ENCODE data around the gene TUBA4A. TPM values are rescaled to one million over a fixed set of nuclear protein-coding genes. Genes with fewer than 3 reads are reported as not detected.

Gene TUBA4A
- total RNA-seq, 2 experiments from 2014 or later = 183 to 185 TPM

GRCh38 chr2:219291910-219292490 lies 38.3 kb upstream of the TUBA4A start:
- Mint-ChIP-seq H3K9me3 (no peaks in the 10 kb centered on the region), H3K36me3 (ENCODE audit: low read depth) (no peaks in the 10 kb centered on the region), H3K4me3 (no peak overlapping the region), H3K27me3 (no peaks in the 10 kb centered on the region), H3K4me1 (ENCODE audit: low read depth) (peaks cover 25% of the 10 kb centered on the region), H3K27ac (no peak overlapping the region)
- Histone ChIP-seq H3K4me3 (ENCODE audit: low read length) (no peak overlapping the region), H3K4me1 (ENCODE audit: insufficient read depth, low read length) (peaks cover 21% of the 10 kb centered on the region), H3K9me3 (ENCODE audit: control insufficient read depth in 1 of 2, insufficient read depth in 1 of 2, low read length in 2 of 2) (no peaks in the 10 kb centered on the region), H3K27me3 (ENCODE audit: control insufficient read depth in 1 of 2, insufficient read depth in 2 of 2, low read length in 2 of 2) (no peaks in the 10 kb centered on the region), H3K27ac (ENCODE audit: low read depth in 1 of 2, low read length in 2 of 2) (no peak overlapping the region), H3K36me3 (ENCODE audit: insufficient read depth, low read length) (no peaks in the 10 kb centered on the region)
- DNase-seq = no peak
- no peak for ATAC-seq (ENCODE audit: poor library complexity)
- intact Hi-C loops (cut with DNase I, micrococcal nuclease) = loop anchor here in 1 of 2 experiments (1.0 to 10.0 kb wide), 3 partner anchors 11 to 253 kb away; partner anchors contain the start of genes ANKZF1, ATG9A, CHPF and TMEM198
- no peak for TF ChIP-seq CTCF (IDR thresholded peaks at IDR 0.05)
- ChIA-PET CTCF (no interaction called here), POLR2A (interaction anchor here (1.0 kb wide), 1 partner anchor 38 kb away, joined by 3 read pairs; the partner anchor contains the start of gene TUBA4A)

DNA sequence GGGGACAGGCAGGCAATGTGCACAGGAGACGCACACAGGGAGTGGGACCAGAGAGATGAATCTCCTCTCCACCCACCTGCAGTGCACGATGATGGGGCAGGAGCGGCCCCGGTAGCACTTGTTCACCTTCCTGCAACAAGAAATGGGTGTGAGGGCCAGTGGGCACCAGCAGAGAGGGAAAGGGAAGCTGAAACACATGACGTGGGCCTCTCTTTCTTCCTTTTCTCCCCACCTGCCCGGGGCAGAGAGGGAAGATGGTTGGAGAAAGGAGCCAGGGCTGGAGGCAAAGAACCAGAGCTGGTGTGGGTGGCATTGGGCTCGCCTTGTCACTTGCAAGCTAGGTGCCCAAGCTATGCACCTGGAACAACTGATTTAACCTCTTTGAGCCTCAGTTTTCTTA lies 37.7 kb upstream of the TUBA4A start:
- ATAC-seq (ENCODE audit: poor library complexity) (no peak), DNase-seq (no peak)
- Mint-ChIP-seq H3K4me3 (no peak overlapping the region), H3K4me1 (ENCODE audit: low read depth) (peaks cover 19% of the 10 kb centered on the region), H3K27me3 (no peaks in the 10 kb centered on the region), H3K9me3 (no peaks in the 10 kb centered on the region), H3K27ac (no peak overlapping the region), H3K36me3 (ENCODE audit: low read depth) (peaks cover 5% of the 10 kb centered on the region)
- intact Hi-C loops (cut with DNase I, micrococcal nuclease) = loop anchor here in 1 of 2 experiments (5.0 to 10.0 kb wide), 2 partner anchors 64 to 253 kb away; partner anchors contain the start of genes ANKZF1, ATG9A, CHPF and TMEM198
- Histone ChIP-seq H3K4me3 (ENCODE audit: low read length) (no peak overlapping the region), H3K4me1 (ENCODE audit: insufficient read depth, low read length) (peaks cover 16% of the 10 kb centered on the region), H3K27ac (ENCODE audit: low read depth in 1 of 2, low read length in 2 of 2) (no peak overlapping the region), H3K36me3 (ENCODE audit: insufficient read depth, low read length) (peaks cover 2% of the 10 kb centered on the region), H3K27me3 (ENCODE audit: control insufficient read depth in 1 of 2, insufficient read depth in 2 of 2, low read length in 2 of 2) (no peaks in the 10 kb centered on the region), H3K9me3 (ENCODE audit: control insufficient read depth in 1 of 2, insufficient read depth in 1 of 2, low read length in 2 of 2) (no peaks in the 10 kb centered on the region)
- ChIA-PET CTCF (interaction anchor here (1.4 kb wide), 1 partner anchor 131 kb away, joined by 3 read pairs; the partner anchor contains the start of gene NHEJ1), POLR2A (interaction anchor here (0.6 kb wide), 1 partner anchor 399 kb away, joined by 3 read pairs; no protein-coding TSS in a partner anchor)
- no peak for TF ChIP-seq CTCF (IDR thresholded peaks at IDR 0.05)

DNA sequence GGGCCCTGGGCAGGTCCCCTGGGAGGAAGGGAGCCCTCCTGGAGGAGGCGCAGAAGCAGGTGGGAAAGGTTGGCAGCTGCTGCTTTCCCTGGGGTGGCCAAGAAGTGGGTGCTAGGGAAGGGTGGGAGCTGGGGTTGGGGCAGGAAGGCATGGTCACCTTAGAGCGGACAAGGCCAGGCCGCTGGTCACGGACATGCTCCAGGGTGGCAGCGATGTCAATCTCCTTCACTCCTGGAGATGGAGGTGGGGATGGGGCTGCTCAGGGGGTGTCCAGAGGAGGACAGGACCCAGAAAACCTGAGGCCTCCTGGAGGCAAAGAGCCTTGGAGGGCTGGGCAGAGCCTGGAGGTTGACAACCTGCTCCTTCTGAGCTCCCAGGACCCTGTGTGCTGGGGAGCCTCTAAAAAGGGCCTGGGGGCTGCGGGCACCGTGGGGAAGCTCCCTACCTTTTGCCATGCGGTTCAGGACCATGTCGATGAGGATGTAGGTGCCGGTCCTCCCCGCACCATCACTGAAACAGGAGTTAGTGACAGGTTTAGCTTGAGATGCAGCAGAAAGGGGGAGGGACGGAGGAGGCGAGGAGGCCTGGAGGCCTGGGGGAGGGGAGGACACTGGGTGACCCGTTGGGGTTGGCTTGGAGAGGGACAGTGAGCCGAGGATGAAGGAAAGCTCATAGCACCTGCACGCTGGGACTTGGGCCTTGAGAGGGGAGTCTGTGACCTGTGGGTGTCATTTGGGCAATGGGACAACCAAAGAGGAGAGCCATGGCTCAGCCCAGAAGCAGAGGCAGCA lies 36.9 kb upstream of the TUBA4A start:
- Mint-ChIP-seq H3K9me3 (no peaks in the 10 kb centered on the region), H3K36me3 (ENCODE audit: low read depth) (peaks cover 11% of the 10 kb centered on the region), H3K27me3 (no peaks in the 10 kb centered on the region), H3K4me3 (no peak overlapping the region), H3K4me1 (ENCODE audit: low read depth) (peaks cover 12% of the 10 kb centered on the region), H3K27ac (no peak overlapping the region)
- peaks cover 5% of the 10 kb centered on the region for H3K36me3 ChIP-seq (ENCODE audit: insufficient read depth, low read length)
- H3K27me3 ChIP-seq (ENCODE audit: control insufficient read depth in 1 of 2, insufficient read depth in 2 of 2, low read length in 2 of 2) = no peaks in the 10 kb centered on the region
- H3K9me3 ChIP-seq (ENCODE audit: control insufficient read depth in 1 of 2, insufficient read depth in 1 of 2, low read length in 2 of 2) = no peaks in the 10 kb centered on the region
- TF ChIP-seq CTCF (IDR thresholded peaks at IDR 0.05) = no peak
- no peak overlapping the region for H3K27ac ChIP-seq (ENCODE audit: low read depth in 1 of 2, low read length in 2 of 2)
- DNase-seq (no peak), ATAC-seq (ENCODE audit: poor library complexity) (no peak)
- H3K4me3 ChIP-seq (ENCODE audit: low read length) = no peak overlapping the region
- POLR2A ChIA-PET = no interaction called here
- intact Hi-C loops (cut with DNase I, micrococcal nuclease) = loop anchor here in 1 of 2 experiments (5.0 to 10.0 kb wide), 2 partner anchors 63 to 254 kb away; partner anchors contain the start of genes ANKZF1, ATG9A, CHPF and TMEM198
- peaks cover 16% of the 10 kb centered on the region for H3K4me1 ChIP-seq (ENCODE audit: insufficient read depth, low read length)
- CTCF ChIA-PET = interaction anchor here (1.4 kb wide), 1 partner anchor 130 kb away, joined by 3 read pairs; the partner anchor contains the start of gene NHEJ1
